ENCODE results near the gene ATP6V0B.

ATP6V0B gene

GRCh38 chr1:43953361-43953760, 21.4 kb upstream of the ATP6V0B start:
- H3K9me3 ChIP-seq (ENCODE audit: control insufficient read depth, insufficient read depth, low read length): no peaks in the 10 kb centered on the region
- H3K4me1 ChIP-seq (ENCODE audit: insufficient read depth, low read length): peaks cover 8% of the 10 kb centered on the region; the same call in 1 of the 2 replicates
- peaks cover 6% of the 10 kb centered on the region; the same call in 1 of the 2 replicates for H3K36me3 ChIP-seq (ENCODE audit: insufficient read depth, low read length)
- no peak overlapping the region for H3K9ac ChIP-seq (ENCODE audit: low read depth, low read length)

GRCh38 chr1:43954036-43954435, 20.7 kb upstream of the ATP6V0B start:
- peaks cover 6% of the 10 kb centered on the region; the same call in 1 of the 2 replicates for H3K36me3 ChIP-seq (ENCODE audit: insufficient read depth, low read length)
- no peaks in the 10 kb centered on the region for H3K9me3 ChIP-seq (ENCODE audit: control insufficient read depth, insufficient read depth, low read length)
- H3K9ac ChIP-seq (ENCODE audit: low read depth, low read length): no peak overlapping the region
- H3K4me1 ChIP-seq (ENCODE audit: insufficient read depth, low read length): peaks cover 8% of the 10 kb centered on the region; the same call in 1 of the 2 replicates

GRCh38 chr1:43956234-43956633, 18.5 kb upstream of the ATP6V0B start:
- Histone ChIP-seq H3K9ac (ENCODE audit: low read depth, low read length) (no peak overlapping the region), H3K4me1 (ENCODE audit: insufficient read depth, low read length) (peaks cover 8% of the 10 kb centered on the region; the same call in 1 of the 2 replicates), H3K9me3 (ENCODE audit: control insufficient read depth, insufficient read depth, low read length) (no peaks in the 10 kb centered on the region), H3K36me3 (ENCODE audit: insufficient read depth, low read length) (peaks cover 6% of the 10 kb centered on the region; the same call in 1 of the 2 replicates)

GRCh38 chr1:43957407-43958040, 17.2 kb upstream of the ATP6V0B start:
- peaks cover 8% of the 10 kb centered on the region; the same call in 1 of the 2 replicates for H3K4me1 ChIP-seq (ENCODE audit: insufficient read depth, low read length)
- peaks cover 6% of the 10 kb centered on the region; the same call in 1 of the 2 replicates for H3K36me3 ChIP-seq (ENCODE audit: insufficient read depth, low read length)
- H3K9ac ChIP-seq (ENCODE audit: low read depth, low read length): no peak overlapping the region
- no peaks in the 10 kb centered on the region for H3K9me3 ChIP-seq (ENCODE audit: control insufficient read depth, insufficient read depth, low read length)

- H3K9me3 ChIP-seq (ENCODE audit: control insufficient read depth, insufficient read depth, low read length): no peaks in the 10 kb centered on the region
- H3K9ac ChIP-seq (ENCODE audit: low read depth, low read length): no peak overlapping the region
- peaks cover 6% of the 10 kb centered on the region; the same call in 1 of the 2 replicates for H3K36me3 ChIP-seq (ENCODE audit: insufficient read depth, low read length)
- no peaks in the 10 kb centered on the region for H3K4me1 ChIP-seq (ENCODE audit: insufficient read depth, low read length)
These were observed 16.2 kb upstream of the ATP6V0B start for GRCh38 chr1:43958351-43959255.

- no peaks in the 10 kb centered on the region for H3K4me1 ChIP-seq (ENCODE audit: insufficient read depth, low read length)
- peaks cover 6% of the 10 kb centered on the region; the same call in 1 of the 2 replicates for H3K36me3 ChIP-seq (ENCODE audit: insufficient read depth, low read length)
- no peak overlapping the region for H3K9ac ChIP-seq (ENCODE audit: low read depth, low read length)
- H3K9me3 ChIP-seq (ENCODE audit: control insufficient read depth, insufficient read depth, low read length): no peaks in the 10 kb centered on the region
These were observed 14.0 kb upstream of the ATP6V0B start for GRCh38 chr1:43960798-43961197.

GRCh38 chr1:43961692-43962091, 13.1 kb upstream of the ATP6V0B start:
- H3K4me1 ChIP-seq (ENCODE audit: insufficient read depth, low read length): no peaks in the 10 kb centered on the region
- H3K36me3 ChIP-seq (ENCODE audit: insufficient read depth, low read length): peaks cover 6% of the 10 kb centered on the region; the same call in 1 of the 2 replicates
- H3K9ac ChIP-seq (ENCODE audit: low read depth, low read length): no peak overlapping the region
- no peaks in the 10 kb centered on the region for H3K9me3 ChIP-seq (ENCODE audit: control insufficient read depth, insufficient read depth, low read length)

GRCh38 chr1:43962324-43962723, 12.4 kb upstream of the ATP6V0B start:
- Histone ChIP-seq H3K36me3 (ENCODE audit: insufficient read depth, low read length) (peaks cover 6% of the 10 kb centered on the region; the same call in 1 of the 2 replicates), H3K4me1 (ENCODE audit: insufficient read depth, low read length) (no peaks in the 10 kb centered on the region), H3K9ac (ENCODE audit: low read depth, low read length) (no peak overlapping the region), H3K9me3 (ENCODE audit: control insufficient read depth, insufficient read depth, low read length) (no peaks in the 10 kb centered on the region)

- 0 out of 2 replicates have a peak, but pooled peaks cover under 1% of the 10 kb centered on the region for H3K36me3 ChIP-seq (ENCODE audit: insufficient read depth, low read length)
- H3K9ac ChIP-seq (ENCODE audit: low read depth, low read length): no peak overlapping the region
- no peaks in the 10 kb centered on the region for H3K4me1 ChIP-seq (ENCODE audit: insufficient read depth, low read length)
- H3K9me3 ChIP-seq (ENCODE audit: control insufficient read depth, insufficient read depth, low read length): no peaks in the 10 kb centered on the region
These were observed 11.8 kb upstream of the ATP6V0B start for GRCh38 chr1:43963006-43963405.

- H3K9me3 ChIP-seq (ENCODE audit: control insufficient read depth, insufficient read depth, low read length): no peaks in the 10 kb centered on the region
- no peak overlapping the region for H3K9ac ChIP-seq (ENCODE audit: low read depth, low read length)
- H3K36me3 ChIP-seq (ENCODE audit: insufficient read depth, low read length): no peaks in the 10 kb centered on the region
- H3K4me1 ChIP-seq (ENCODE audit: insufficient read depth, low read length): no peaks in the 10 kb centered on the region
These were observed 10.9 kb upstream of the ATP6V0B start for GRCh38 chr1:43963890-43964289.

- H3K9me3 ChIP-seq (ENCODE audit: control insufficient read depth, insufficient read depth, low read length): no peaks in the 10 kb centered on the region
- no peaks in the 10 kb centered on the region for H3K4me1 ChIP-seq (ENCODE audit: insufficient read depth, low read length)
- H3K9ac ChIP-seq (ENCODE audit: low read depth, low read length): no peak overlapping the region
- H3K36me3 ChIP-seq (ENCODE audit: insufficient read depth, low read length): no peaks in the 10 kb centered on the region
These were observed 9.4 kb upstream of the ATP6V0B start for GRCh38 chr1:43965316-43965715.

GRCh38 chr1:43968348-43968948, 6.3 kb upstream of the ATP6V0B start:
- H3K9me3 ChIP-seq (ENCODE audit: control insufficient read depth, insufficient read depth, low read length): no peaks in the 10 kb centered on the region
- no peaks in the 10 kb centered on the region for H3K4me1 ChIP-seq (ENCODE audit: insufficient read depth, low read length)
- no peak overlapping the region for H3K9ac ChIP-seq (ENCODE audit: low read depth, low read length)
- no peaks in the 10 kb centered on the region for H3K36me3 ChIP-seq (ENCODE audit: insufficient read depth, low read length)

GRCh38 chr1:43969416-43969745, 5.4 kb upstream of the ATP6V0B start:
- no peaks in the 10 kb centered on the region for H3K36me3 ChIP-seq (ENCODE audit: insufficient read depth, low read length)
- H3K4me1 ChIP-seq (ENCODE audit: insufficient read depth, low read length): no peaks in the 10 kb centered on the region
- H3K9me3 ChIP-seq (ENCODE audit: control insufficient read depth, insufficient read depth, low read length): no peaks in the 10 kb centered on the region
- peak overlapping the region; percentile 34; the same call in 1 of the 2 replicates for H3K9ac ChIP-seq (ENCODE audit: low read depth, low read length)

- no peaks in the 10 kb centered on the region for H3K36me3 ChIP-seq (ENCODE audit: insufficient read depth, low read length)
- no peaks in the 10 kb centered on the region for H3K4me1 ChIP-seq (ENCODE audit: insufficient read depth, low read length)
- no peaks in the 10 kb centered on the region for H3K9me3 ChIP-seq (ENCODE audit: control insufficient read depth, insufficient read depth, low read length)
- H3K9ac ChIP-seq (ENCODE audit: low read depth, low read length): peak within 1 kb of the TSS; percentile 85
These were observed 4.9 kb upstream of the ATP6V0B start, which contains the start of gene DPH2 for GRCh38 chr1:43969746-43970466. TSS of gene DPH2 (plus strand) at chr1:43970010. CDS start at chr1:43970176, 166 bp downstream.

Measured in ES-I3 (cell line).